ENCODE results near the gene LDLRAD4. TPM values are rescaled to one million over a fixed set of nuclear protein-coding genes. Genes with fewer than 3 reads are reported as not detected.

The LDLRAD4 gene
- polyA plus RNA-seq, 1 experiment, result not detected

DNA sequence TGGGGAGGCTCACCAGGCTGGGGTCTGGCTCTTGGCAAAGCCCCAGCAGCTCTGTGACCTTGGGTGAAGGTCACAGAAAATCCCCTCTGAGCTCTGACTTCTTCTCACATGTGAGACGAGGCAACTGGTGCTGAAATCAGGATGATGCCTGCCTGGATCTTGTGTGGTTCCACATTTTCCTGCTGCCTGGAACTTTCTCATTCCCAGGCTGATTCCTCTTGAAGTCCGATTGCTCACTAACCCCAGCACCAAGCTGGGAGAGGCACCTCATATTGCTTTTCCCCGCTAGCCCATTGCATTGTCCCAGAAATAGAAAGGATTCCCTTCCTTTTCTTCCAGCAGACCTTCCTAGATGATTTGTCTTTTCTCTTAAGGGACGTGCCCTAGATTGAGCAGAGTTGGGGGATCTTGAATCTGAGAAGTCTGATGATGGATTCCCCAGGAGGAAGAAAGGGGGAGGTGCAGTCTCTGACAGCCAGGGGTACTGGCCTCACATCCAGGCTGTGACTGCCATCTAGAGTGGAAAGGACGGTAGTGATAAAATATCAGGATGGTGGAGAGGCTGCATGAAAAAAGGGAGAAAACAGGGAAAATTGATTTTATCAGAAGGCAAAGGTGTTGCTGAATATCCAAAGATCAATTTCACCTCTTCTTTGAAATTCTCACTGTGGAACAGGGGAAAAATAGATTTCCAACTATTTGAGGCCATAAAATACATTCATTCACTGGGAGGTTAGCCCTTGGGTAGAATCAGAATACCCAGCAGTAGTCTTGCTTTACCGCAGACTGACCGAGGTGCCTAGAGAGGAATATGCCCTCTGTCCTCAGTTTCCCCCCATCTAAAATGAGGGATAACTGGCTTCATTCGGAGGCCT is 411.5 kb downstream of the LDLRAD4 start:
- no peak for DNase-seq (ENCODE audit: low read depth, low spot score)
- Histone ChIP-seq H3K4me3 (ENCODE audit: low read depth, low read length) (no peak overlapping the region), H3K9me3 (ENCODE audit: control insufficient read depth, insufficient read depth, low read length) (peaks cover 6% of the 10 kb centered on the region; the same call in 1 of the 2 replicates), H3K27ac (ENCODE audit: low read depth, low read length) (no peak overlapping the region), H3K27me3 (ENCODE audit: control insufficient read depth, insufficient read depth, low read length) (peaks cover 6% of the 10 kb centered on the region)
- ChIA-PET POLR2A (no interaction called here), CTCF (interaction anchor here (0.6 kb wide), 1 partner anchor 41 kb away, joined by 3 read pairs; no protein-coding TSS in a partner anchor)
- TF ChIP-seq, protein P1, sequence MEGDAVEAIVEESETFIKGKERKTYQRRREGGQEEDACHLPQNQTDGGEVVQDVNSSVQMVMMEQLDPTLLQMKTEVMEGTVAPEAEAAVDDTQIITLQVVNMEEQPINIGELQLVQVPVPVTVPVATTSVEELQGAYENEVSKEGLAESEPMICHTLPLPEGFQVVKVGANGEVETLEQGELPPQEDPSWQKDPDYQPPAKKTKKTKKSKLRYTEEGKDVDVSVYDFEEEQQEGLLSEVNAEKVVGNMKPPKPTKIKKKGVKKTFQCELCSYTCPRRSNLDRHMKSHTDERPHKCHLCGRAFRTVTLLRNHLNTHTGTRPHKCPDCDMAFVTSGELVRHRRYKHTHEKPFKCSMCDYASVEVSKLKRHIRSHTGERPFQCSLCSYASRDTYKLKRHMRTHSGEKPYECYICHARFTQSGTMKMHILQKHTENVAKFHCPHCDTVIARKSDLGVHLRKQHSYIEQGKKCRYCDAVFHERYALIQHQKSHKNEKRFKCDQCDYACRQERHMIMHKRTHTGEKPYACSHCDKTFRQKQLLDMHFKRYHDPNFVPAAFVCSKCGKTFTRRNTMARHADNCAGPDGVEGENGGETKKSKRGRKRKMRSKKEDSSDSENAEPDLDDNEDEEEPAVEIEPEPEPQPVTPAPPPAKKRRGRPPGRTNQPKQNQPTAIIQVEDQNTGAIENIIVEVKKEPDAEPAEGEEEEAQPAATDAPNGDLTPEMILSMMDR (IDR thresholded peaks at IDR 0.05; ENCODE audit: low read depth, low read length), result peak; percentile 69

DNA sequence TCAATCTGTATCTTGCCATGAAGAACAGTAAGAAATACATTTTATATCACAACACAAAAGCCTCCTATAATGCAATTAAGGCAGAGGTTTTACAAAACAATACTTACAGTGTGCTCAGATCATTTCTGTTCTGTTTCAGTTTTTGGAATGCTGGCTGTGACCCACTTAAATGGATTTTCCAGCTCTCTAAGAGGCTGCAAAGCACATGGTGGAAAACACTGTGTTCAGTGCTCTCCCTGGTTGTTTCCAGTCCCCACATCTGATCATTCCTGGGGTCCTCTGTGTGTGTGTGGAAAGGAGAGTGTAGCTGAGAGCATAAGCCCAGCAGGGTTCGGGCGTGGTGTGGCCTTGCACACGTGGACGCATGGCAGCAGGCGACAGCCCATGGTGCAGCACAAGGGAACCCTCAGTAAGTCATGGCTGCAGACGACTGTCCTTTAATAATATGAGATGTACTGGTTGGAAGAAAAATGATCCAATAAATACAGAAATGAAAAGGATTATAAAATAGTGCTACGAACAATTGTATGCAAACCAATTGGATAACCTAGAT is 412.2 kb downstream of the LDLRAD4 start:
- Histone ChIP-seq H3K4me3 (ENCODE audit: low read depth, low read length) (no peak overlapping the region), H3K27me3 (ENCODE audit: control insufficient read depth, insufficient read depth, low read length) (peaks cover 10% of the 10 kb centered on the region), H3K9me3 (ENCODE audit: control insufficient read depth, insufficient read depth, low read length) (peaks cover 6% of the 10 kb centered on the region; the same call in 1 of the 2 replicates), H3K27ac (ENCODE audit: low read depth, low read length) (no peak overlapping the region)
- CTCF ChIA-PET, result interaction anchor here (0.6 kb wide), 1 partner anchor 508 kb away, joined by 3 read pairs; no protein-coding TSS in a partner anchor
- TF ChIP-seq, protein P1 (IDR thresholded peaks at IDR 0.05; ENCODE audit: low read depth, low read length), result no peak
- POLR2A ChIA-PET, result no interaction called here
- DNase-seq (ENCODE audit: low read depth, low spot score), result no peak

DNA sequence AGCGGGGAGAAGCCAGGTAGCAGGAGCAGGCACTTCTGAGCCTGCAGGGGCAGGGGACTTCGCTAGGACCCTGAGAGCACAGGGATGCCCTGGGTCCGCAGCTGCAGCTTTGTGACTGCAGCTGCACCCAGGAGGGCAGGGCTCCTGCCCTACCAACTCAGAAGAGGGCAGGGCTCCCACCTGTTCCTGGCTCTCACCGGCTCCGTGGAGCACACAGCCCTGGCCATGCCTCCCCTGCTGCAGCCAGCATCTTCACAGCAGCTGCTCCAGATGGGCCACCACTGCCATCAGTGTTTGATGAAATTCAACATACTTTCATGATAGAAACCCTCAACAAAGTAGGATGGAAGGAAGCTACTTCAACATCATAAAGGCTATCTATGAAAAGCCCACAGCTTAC is 415.1 kb downstream of the LDLRAD4 start:
- H3K4me3 ChIP-seq (ENCODE audit: low read depth, low read length), result no peak overlapping the region
- ChIA-PET CTCF (no interaction called here), POLR2A (no interaction called here)
- H3K27me3 ChIP-seq (ENCODE audit: control insufficient read depth, insufficient read depth, low read length), result peaks cover 8% of the 10 kb centered on the region
- no peak for DNase-seq (ENCODE audit: low read depth, low spot score)
- no peak overlapping the region for H3K27ac ChIP-seq (ENCODE audit: low read depth, low read length)
- TF ChIP-seq, protein P1 (IDR thresholded peaks at IDR 0.05; ENCODE audit: low read depth, low read length), result no peak
- peaks cover 6% of the 10 kb centered on the region; the same call in 1 of the 2 replicates for H3K9me3 ChIP-seq (ENCODE audit: control insufficient read depth, insufficient read depth, low read length)

DNA sequence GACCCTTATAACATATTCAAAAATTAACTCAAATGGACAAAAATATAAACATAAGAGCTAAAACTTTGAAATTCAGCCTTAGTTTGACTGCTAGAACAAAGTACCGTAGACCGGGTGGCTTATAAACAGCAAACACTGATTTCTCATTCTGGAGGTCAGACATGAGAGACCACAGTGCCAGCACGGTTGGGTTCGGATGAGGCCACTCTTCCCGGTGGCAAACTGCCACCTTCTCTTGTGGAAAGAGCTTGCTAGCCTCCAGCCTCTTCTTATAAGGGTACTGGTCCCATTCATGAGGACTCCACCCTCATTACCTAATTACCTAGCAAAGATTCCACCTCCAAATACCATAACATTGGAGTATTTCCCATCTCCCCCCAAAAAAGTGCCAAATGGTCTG is 416.5 kb downstream of the LDLRAD4 start:
- CTCF ChIA-PET, result no interaction called here
- no peak for DNase-seq (ENCODE audit: low read depth, low spot score)
- Histone ChIP-seq H3K4me3 (ENCODE audit: low read depth, low read length) (no peak overlapping the region), H3K9me3 (ENCODE audit: control insufficient read depth, insufficient read depth, low read length) (peaks cover 6% of the 10 kb centered on the region; the same call in 1 of the 2 replicates), H3K27ac (ENCODE audit: low read depth, low read length) (no peak overlapping the region), H3K27me3 (ENCODE audit: control insufficient read depth, insufficient read depth, low read length) (peaks cover 8% of the 10 kb centered on the region)
- POLR2A ChIA-PET, result no interaction called here
- TF ChIP-seq, protein P1 (IDR thresholded peaks at IDR 0.05; ENCODE audit: low read depth, low read length), result no peak
